Amniotic stem cell (primary cell): ENCODE data around the gene VCP.

Experiments used
- DNase-seq: peaks from one replicate; lab custom pipeline; 2025; lab: John Stamatoyannopoulos, UW

VCP gene

GRCh38 chr9:35103660-35104191 lies 31.3 kb upstream of the VCP start:
- DNase-seq: no peak

DNA sequence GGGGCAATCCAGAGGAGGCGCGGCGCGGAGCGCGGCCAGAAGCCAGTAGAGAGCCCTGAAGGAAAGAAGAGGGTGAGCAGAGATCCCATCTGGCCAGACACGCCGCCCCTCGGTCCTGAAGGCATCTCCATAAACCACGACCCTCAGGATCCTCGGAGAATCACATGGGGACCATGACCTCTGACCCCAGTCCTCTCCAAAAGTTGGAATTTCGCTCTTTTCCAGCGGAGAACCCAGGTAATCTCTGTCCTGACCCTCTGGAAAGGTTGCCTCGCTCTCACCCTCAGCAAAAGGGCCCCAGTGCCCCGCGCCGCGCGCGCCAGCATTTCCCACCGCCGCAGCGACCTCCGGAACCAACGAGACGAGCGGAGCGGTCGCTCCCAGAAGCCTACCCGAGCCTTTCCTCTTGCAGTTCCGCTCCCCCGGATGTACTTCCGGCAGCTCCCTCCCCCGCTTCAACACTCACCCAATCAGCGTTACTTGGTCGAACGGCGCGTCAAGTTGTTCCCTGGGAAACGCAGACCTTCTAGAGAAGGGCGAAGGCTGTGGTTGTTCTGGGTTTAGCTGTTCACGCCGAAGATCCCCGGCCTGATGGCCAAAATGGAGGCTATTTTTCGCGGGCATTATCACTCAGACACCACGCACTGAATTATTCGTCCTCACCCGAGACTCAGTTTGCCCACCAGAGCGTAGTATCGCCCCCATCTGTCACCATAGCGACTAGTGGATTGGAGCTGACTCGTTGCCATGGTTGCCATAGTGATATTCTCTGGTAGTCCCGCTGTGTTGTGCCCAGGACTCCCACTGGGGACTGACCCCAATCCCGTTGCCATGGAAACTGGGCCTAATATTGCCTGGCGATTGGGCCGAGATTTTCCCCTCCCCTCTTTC lies 30.6 kb upstream of the VCP start, which contains the start of gene STOML2:
TSS of gene STOML2 (minus strand) at position 363 of the 891 bp plus-strand sequence. CDS start at position 326, 37 bp downstream.
- DNase-seq: peak; percentile 94

- no peak for DNase-seq
These were observed 30.0 kb upstream of the VCP start for GRCh38 chr9:35102465-35102768.

DNA sequence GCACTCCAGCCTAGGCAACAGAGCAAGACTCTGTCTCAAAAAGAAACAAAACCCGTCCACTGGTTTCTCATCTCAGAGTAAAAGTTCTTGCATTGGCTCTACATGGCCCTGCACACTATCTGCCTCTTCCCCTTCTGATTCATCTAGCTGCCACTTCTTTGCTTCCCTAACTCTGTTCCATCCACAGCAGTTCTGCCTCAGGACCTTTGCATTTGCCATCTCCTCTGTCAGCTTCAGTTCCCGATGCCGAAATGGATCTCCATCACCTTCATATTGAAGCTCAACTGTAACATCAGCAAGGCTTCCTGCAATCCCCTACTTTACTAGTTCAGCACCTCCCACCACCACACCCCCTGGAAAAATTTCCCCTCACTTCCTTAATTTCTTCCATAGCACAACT lies 25.1 kb upstream of the VCP start:
- DNase-seq: no peak

GRCh38 chr9:35096035-35096849 lies 23.8 kb upstream of the VCP start, which contains the start of gene PIGO:
Gene PIGO, minus strand, starts transcription at chr9:35096591. Its CDS starts 1,026 bp downstream, at chr9:35095565.
- DNase-seq: peak; percentile 68

DNA sequence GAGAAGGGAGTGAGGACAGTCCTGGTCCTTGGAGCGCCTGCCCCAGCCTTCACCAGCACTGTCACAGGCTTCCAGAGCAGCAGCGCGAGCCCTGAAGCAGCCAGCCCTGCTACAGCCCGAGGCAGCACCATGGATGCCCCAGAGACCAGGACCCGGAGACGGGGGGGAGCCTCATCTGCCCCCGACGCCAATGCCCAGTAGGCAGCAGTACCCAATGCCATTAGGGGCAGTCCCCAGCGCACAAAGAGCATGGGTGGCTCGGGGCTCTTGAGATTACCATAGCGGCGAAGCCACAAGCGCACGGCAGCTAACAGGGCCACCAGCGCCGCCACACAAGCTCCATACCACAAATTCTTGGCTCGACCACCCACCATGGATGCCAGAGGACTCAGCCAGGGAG lies 19.1 kb upstream of the VCP start:
- DNase-seq: no peak

GRCh38 chr9:35089434-35089833 lies 17.0 kb upstream of the VCP start:
- no peak for DNase-seq

GRCh38 chr9:35085078-35085477 lies 12.7 kb upstream of the VCP start:
- DNase-seq: no peak

GRCh38 chr9:35079426-35080341 lies 7.3 kb upstream of the VCP start, which contains the start of gene FANCG:
Gene FANCG, minus strand, starts transcription at chr9:35079942. Its CDS starts 418 bp downstream, at chr9:35079524.
- peak; percentile 82 for DNase-seq

GRCh38 chr9:35079041-35079425 lies 6.6 kb upstream of the VCP start:
- no peak for DNase-seq

- DNase-seq: no peak
These were observed 5.6 kb upstream of the VCP start for GRCh38 chr9:35078066-35078465.

- no peak for DNase-seq
These were observed 4.4 kb upstream of the VCP start for GRCh38 chr9:35076848-35077247.

DNA sequence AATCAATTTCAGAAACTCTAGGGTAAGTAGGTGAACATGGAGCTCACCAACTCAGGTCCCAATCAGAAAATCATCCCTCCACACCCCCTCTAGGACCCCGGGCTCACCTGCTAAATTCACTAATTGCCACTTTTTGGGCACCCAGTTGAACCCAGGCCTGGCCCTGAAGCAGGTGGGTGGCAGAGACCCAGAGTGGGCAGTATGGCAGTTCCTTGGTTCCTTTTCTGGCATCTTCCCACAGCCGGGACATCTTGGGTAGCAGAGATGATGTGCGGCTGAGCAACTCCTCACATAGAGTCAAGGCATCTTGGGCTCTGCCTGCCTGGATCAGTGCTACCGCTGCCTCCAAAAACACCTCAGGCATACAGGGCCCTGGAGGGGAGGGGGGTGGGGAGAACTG lies 2.9 kb upstream of the VCP start:
- DNase-seq: no peak

DNA sequence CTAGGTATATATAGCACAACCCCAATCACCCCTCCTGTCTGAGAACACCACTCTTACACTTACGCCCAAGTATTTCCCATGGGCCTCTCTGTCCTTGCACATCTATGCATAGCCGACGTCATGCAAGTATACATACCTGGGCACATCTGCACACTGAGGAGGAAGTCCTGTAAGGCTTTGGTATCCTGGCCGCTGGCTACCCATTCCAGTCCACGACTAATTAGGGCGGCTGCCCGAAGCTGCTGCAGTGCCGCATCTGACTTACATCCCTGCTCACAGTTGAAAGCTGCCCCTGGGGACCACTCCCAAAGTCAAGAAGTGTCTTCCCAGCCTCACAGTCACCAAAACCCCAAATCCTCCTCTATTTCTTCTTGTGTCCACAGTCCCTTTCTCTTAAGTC lies 2.4 kb upstream of the VCP start:
- DNase-seq: no peak

DNA sequence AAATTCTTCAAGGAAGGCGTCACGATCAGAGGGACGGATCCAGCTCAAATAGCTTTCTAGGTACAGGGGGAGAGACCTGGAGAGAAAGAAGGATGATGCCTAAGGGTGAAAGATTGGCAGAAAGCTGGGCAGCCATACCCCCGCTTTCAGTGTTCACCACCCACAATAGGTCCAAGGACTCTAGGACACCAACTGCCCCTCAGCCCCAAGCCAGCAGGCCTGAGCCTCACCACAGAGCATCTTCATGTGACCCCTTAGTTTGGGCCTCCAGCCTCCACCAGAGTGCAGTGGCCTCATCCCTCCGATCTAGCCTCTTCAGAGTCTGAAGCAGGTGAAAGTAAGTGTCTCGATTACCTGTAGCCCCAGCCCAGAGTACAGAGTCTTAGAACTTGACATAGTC lies 1.7 kb upstream of the VCP start:
- DNase-seq: no peak

DNA sequence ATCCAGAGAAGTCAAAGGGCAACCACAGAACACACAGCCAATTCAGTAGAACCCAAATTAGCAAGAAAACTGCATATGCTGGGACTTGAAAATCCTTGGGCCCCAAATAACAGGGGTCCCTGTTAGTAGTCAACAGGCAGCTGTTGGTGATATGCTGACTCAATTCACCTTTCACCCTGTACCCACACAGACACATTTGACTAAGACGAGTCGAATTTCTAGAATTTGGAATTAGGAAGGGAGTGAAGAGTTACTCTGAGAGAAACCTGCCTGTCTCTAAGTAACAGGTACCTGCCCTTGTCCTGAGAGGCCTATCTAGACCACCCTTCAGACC lies 821 bp upstream of the VCP start:
- DNase-seq: no peak

DNA sequence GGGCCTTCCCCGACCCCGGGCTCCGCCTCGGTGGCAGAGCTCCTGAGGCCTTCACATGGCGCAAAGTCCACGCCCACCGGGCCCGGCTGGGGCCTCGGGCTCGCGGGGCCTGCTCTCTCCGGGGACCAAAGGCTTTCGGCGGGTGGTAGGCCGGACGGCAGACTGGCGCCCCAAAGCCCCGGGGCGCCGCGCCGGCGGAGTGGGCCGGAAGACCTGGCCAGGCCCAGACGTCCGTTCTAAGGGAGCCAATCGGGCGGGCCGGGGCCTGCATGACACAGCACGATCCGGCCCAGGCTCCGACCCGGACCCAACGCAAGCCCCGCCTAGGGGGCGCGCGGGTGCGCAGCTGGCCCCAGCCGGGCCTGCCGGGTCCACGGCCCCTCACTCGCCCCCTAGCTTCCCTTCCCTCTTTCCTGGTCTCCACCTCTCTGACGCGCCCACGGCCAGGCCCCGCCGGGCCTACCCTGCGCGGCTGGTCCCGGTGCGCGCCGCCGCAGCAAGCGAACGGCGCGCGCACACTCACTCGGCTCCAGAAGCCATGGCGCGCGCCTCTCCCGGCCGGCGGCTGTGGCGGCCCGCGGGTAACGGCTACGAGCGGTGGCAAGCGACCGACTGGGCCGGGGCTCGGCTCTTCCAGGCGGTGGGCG lies 488 bp downstream of the VCP start:
- peak; percentile 68 for DNase-seq

- no peak for DNase-seq
These were observed 1.3 kb downstream of the VCP start for GRCh38 chr9:35070823-35071813.

GRCh38 chr9:35069020-35069419 lies 3.4 kb downstream of the VCP start:
- DNase-seq: no peak

GRCh38 chr9:35067056-35067455 lies 5.4 kb downstream of the VCP start:
- DNase-seq: no peak
